AG04449 (cell line): ENCODE data around the gene ATE1.

ENCODE experiments used
- CTCF ChIA-PET: fragments of 350-600 bp; formaldehyde crosslinking; extraction: SDS; loops from one replicate; lab custom pipeline; 2021; ENCODE audit warnings: antibody characterized with exemption; lab: Yijun Ruan, JAX
- POLR2A ChIA-PET: fragments of 400-600, 350-600 bp; formaldehyde crosslinking; extraction: SDS; loops from one replicate; lab custom pipeline; 2020; ENCODE audit warnings: antibody characterized with exemption, inconsistent platforms; lab: Yijun Ruan, JAX
- DNase-seq: peaks from one replicate; pipeline ENCODE4 v3.0.0-alpha.2; 2010; ENCODE audit warnings: low read depth, low spot score
- H3K4me3 ChIP-seq: 2 replicates; pipeline ENCODE4 v1.5.1; 2011; ENCODE audit warnings: low read depth, mild to moderate bottlenecking, control low read depth, low read length
- CTCF ChIP-seq: IDR thresholded peaks from one replicate; pipeline ENCODE4 v1.5.1; 2011; ENCODE audit warnings: mild to moderate bottlenecking, moderate library complexity, low read length, control low read depth, inconsistent platforms; ENCODE audit not compliant: insufficient read depth; ENCODE audit errors: missing control alignments

ATE1 gene

DNA sequence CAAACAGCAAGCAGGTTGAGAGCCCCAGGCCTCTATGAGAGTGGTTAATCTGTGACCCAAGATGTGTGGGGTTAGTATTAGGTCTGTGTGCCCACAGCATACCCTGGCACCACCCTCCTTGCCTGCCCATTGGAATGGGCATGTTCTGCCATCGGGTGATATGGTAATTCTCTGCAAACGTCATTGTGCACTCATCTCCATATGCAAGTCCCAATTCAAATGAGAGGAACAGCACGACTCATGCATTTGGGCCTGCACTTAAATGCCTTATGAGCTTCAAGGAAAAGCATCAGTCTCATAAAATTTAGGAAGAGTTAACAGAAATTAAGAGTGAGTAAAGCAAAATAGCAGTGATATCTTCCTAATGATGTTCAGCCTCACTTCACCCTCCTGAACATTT, 195.7 kb downstream of the ATE1 start:
- TF ChIP-seq CTCF, result no peak
- POLR2A ChIA-PET, result no interaction called here
- no peak for DNase-seq
- CTCF ChIA-PET, result interaction anchor here (1.0 to 4.3 kb wide), 8 partner anchors 9 to 786 kb away, joined by 3 to 41 read pairs (median 6); no protein-coding TSS in a partner anchor
- no peak overlapping the region for H3K4me3 ChIP-seq

- DNase-seq, result no peak
- ChIA-PET CTCF (interaction anchor here (1.3 to 3.1 kb wide), 4 partner anchors 9 to 782 kb away, joined by 3 to 20 read pairs (median 6); no protein-coding TSS in a partner anchor), POLR2A (no interaction called here)
- no peak overlapping the region for H3K4me3 ChIP-seq
- no peak for TF ChIP-seq CTCF
Observed at GRCh38 chr10:121724282-121724681, 203.5 kb downstream of the ATE1 start.

DNA sequence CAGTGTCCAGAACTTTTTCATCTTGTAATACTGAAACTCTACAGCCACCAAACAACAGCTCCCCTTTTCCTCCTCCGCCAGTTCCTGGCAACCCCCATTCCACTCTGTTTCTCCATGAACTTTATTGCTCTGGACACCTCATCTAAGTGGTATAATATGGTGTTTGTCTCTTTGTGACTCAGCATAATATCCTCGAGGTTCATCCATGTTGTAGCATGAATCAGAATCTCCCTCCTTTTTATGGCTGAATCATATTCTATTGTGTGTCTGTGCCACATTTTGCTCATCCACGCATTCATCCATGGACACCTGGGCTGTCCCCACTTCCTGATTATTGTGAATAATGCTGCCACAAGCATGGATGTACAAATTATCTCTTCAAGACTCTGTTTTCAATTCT, 205.2 kb downstream of the ATE1 start:
- ChIA-PET CTCF (interaction anchor here (2.2 to 3.1 kb wide), 2 partner anchors 11 to 773 kb away, joined by 7 to 20 read pairs; no protein-coding TSS in a partner anchor), POLR2A (no interaction called here)
- no peak overlapping the region for H3K4me3 ChIP-seq
- DNase-seq, result no peak
- TF ChIP-seq CTCF, result no peak

DNA sequence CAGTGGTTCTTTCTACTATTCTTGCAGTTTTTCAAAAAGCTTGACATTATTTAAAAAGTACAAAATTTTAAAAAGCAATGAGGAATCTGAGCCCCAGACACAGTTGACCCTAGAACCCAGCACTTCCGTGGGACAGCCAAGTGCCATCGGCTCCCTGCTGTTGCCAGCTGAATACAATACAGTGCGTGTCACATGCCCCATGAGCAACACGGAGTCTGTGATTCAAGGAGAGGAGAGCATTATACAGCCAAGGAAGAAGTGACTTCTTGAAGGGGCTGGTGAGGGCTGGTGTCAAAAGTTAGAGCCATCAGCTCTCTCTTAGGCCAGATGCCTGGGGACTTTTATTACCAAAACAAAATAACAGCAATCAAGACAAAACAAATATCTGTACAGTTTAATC, 206.6 kb downstream of the ATE1 start:
- TF ChIP-seq CTCF, result no peak
- CTCF ChIA-PET, result interaction anchor here (0.6 to 3.1 kb wide), 3 partner anchors 12 to 772 kb away, joined by 3 to 20 read pairs (median 3); no protein-coding TSS in a partner anchor
- POLR2A ChIA-PET, result no interaction called here
- no peak for DNase-seq
- H3K4me3 ChIP-seq, result no peak overlapping the region

GRCh38 chr10:121715969-121716368, 211.9 kb downstream of the ATE1 start:
- ChIA-PET CTCF (interaction anchor here (1.0 kb wide), 1 partner anchor 15 kb away, joined by 3 read pairs; no protein-coding TSS in a partner anchor), POLR2A (no interaction called here)
- no peak for TF ChIP-seq CTCF
- DNase-seq, result no peak
- H3K4me3 ChIP-seq, result no peak overlapping the region

DNA sequence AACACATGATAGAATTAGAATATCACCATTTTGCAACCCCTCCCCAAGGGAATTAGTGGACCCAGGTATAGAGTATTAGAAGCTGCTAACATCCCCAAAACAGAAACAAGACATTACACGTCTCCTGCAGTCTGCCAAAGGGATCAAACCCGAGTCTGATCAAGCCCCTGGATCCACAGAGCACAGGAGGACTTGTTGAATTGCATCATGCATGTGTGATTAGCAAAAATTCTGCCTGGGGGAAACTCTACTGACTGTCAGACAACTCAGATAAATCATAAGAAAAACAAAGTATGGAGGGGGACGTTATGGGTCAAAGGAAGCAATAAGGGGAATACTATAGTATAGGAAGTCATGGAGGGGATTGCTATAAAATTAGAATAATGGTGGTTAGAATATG, 212.8 kb downstream of the ATE1 start:
- H3K4me3 ChIP-seq, result no peak overlapping the region
- CTCF ChIA-PET, result interaction anchor here (1.0 kb wide), 1 partner anchor 14 kb away, joined by 3 read pairs; no protein-coding TSS in a partner anchor
- no peak for TF ChIP-seq CTCF
- DNase-seq, result no peak
- POLR2A ChIA-PET, result no interaction called here
